AG04449 (cell line): Measurements from ENCODE around the gene DLX3.

Experiments
- CTCF ChIA-PET: fragments of 350-600 bp; formaldehyde crosslinking; extraction: SDS; loops from one replicate; lab custom pipeline; 2021; ENCODE audit warnings: antibody characterized with exemption; lab: Yijun Ruan, JAX
- POLR2A ChIA-PET: fragments of 400-600, 350-600 bp; formaldehyde crosslinking; extraction: SDS; loops from one replicate; lab custom pipeline; 2020; ENCODE audit warnings: antibody characterized with exemption, inconsistent platforms; lab: Yijun Ruan, JAX
- DNase-seq: peaks from one replicate; pipeline ENCODE4 v3.0.0-alpha.2; 2010; ENCODE audit warnings: low read depth, low spot score
- H3K4me3 ChIP-seq: 2 replicates; pipeline ENCODE4 v1.5.1; 2011; ENCODE audit warnings: low read depth, mild to moderate bottlenecking, control low read depth, low read length
- TF ChIP-seq, protein P1 (sequence below): IDR thresholded peaks from one replicate; pipeline ENCODE4 v1.5.1; 2011; ENCODE audit warnings: mild to moderate bottlenecking, moderate library complexity, low read length, control low read depth, inconsistent platforms; ENCODE audit not compliant: insufficient read depth; ENCODE audit errors: missing control alignments

DLX3 gene

GRCh38 chr17:50033316-50033715 lies 38.3 kb upstream of the DLX3 start:
- CTCF ChIA-PET = interaction anchor here (8.9 to 11.1 kb wide), 3 partner anchors 27 to 59 kb away, joined by 165 to 188 read pairs (median 179); partner anchors contain the start of genes ITGA3 and PDK2

GRCh38 chr17:50029185-50029584 lies 34.2 kb upstream of the DLX3 start:
- POLR2A ChIA-PET = interaction anchor here (1.2 to 2.9 kb wide), 4 partner anchors 25 to 33 kb away, joined by 3 to 17 read pairs (median 10); partner anchors contain the start of gene ITGA3
- TF ChIP-seq, protein P1, sequence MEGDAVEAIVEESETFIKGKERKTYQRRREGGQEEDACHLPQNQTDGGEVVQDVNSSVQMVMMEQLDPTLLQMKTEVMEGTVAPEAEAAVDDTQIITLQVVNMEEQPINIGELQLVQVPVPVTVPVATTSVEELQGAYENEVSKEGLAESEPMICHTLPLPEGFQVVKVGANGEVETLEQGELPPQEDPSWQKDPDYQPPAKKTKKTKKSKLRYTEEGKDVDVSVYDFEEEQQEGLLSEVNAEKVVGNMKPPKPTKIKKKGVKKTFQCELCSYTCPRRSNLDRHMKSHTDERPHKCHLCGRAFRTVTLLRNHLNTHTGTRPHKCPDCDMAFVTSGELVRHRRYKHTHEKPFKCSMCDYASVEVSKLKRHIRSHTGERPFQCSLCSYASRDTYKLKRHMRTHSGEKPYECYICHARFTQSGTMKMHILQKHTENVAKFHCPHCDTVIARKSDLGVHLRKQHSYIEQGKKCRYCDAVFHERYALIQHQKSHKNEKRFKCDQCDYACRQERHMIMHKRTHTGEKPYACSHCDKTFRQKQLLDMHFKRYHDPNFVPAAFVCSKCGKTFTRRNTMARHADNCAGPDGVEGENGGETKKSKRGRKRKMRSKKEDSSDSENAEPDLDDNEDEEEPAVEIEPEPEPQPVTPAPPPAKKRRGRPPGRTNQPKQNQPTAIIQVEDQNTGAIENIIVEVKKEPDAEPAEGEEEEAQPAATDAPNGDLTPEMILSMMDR = no peak
- H3K4me3 ChIP-seq = no peak overlapping the region
- DNase-seq = no peak
- CTCF ChIA-PET = interaction anchor here (4.2 to 11.1 kb wide), 5 partner anchors 7 to 63 kb away, joined by 24 to 188 read pairs (median 165); partner anchors contain the start of genes ITGA3 and PDK2

More at GRCh38 chr17:50033316-50033715, 38.3 kb upstream of the DLX3 start:
- no peak for DNase-seq
- TF ChIP-seq, protein P1 = no peak
- POLR2A ChIA-PET = interaction anchor here (1.2 kb wide), 1 partner anchor 29 kb away, joined by 4 read pairs; no protein-coding TSS in a partner anchor
- no peak overlapping the region for H3K4me3 ChIP-seq

DNA sequence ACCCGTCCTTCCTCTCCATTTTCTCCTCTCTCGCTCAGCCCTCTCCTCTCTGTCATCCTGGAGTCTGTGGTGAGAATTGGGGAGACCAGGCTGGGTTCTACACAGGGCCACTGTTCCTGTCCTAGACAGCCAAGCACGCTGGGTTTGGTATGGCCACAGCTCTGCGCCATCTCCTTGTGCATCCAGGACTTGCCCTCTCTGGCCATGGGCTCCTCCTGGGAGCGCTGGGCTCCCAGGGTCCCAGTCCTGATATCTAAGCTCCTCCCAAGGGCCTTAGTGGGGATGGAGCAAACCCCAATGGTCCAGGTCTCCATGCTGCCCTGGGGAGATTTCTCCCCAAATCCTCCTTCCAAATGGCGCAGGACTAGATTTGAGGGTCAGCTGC lies 33.7 kb upstream of the DLX3 start:
- no peak overlapping the region for H3K4me3 ChIP-seq
- ChIA-PET CTCF (interaction anchor here (0.7 to 11.1 kb wide), 8 partner anchors 8 to 68 kb away, joined by 3 to 188 read pairs (median 58); partner anchors contain the start of genes ITGA3 and PDK2), POLR2A (interaction anchor here (1.0 to 3.4 kb wide), 7 partner anchors 25 to 59 kb away, joined by 3 to 20 read pairs (median 10); partner anchors contain the start of gene ITGA3)
- TF ChIP-seq, protein P1 = no peak
- no peak for DNase-seq

GRCh38 chr17:50027881-50028735 lies 33.1 kb upstream of the DLX3 start:
- H3K4me3 ChIP-seq = peak overlapping the region; percentile 23
- CTCF ChIA-PET = interaction anchor here (0.7 to 11.1 kb wide), 12 partner anchors 8 to 177 kb away, joined by 3 to 188 read pairs (median 14); partner anchors contain the start of genes ITGA3 and PDK2
- no peak for DNase-seq
- TF ChIP-seq, protein P1 = no peak
- POLR2A ChIA-PET = interaction anchor here (0.6 to 3.4 kb wide), 7 partner anchors 25 to 59 kb away, joined by 3 to 20 read pairs (median 10); partner anchors contain the start of gene ITGA3

DNA sequence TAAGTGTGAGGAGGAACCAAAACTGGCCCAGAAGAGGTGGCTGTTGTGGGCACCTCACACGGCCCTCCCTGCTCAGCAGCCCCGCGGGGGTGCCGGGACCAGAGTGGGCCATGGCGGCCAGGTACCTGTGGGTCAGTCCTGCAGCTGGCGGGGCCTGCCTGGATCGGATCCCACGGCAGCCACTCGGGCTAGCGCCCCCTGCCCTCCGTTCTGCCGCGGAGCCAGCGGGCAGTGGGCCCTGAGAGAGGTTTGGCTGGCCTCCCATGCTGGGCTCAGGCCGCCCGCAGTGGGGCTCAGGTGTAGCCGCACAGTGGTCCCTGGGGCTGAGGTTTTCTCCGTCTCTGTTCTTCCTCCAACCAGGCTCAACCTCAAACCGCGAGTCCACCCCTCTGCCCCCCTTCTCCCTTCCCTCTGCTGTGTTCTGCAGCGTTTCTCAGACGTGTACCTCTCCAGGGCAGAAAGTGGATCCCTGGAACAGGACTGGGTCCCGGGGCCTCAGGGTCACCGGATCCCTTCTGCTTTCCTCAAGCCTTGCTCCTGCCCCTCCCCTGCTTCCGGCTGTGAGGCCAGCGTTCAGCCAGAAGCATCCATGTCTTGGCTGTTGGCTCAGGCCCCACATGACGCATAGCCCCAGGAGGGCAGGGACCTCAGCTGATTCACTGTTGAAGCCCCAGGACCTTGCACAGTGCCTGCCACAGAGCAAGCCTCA lies 32.3 kb upstream of the DLX3 start:
- ChIA-PET CTCF (interaction anchor here (0.6 to 11.1 kb wide), 25 partner anchors 9 to 283 kb away, joined by 3 to 188 read pairs (median 4); partner anchors contain the start of genes ITGA3 and PDK2), POLR2A (interaction anchor here (0.6 to 3.4 kb wide), 10 partner anchors 26 to 60 kb away, joined by 3 to 20 read pairs (median 6); partner anchors contain the start of gene ITGA3)
- DNase-seq = no peak
- H3K4me3 ChIP-seq = peak overlapping the region; percentile 51
- TF ChIP-seq, protein P1 = peak; percentile 35
